H1 (cell line): Measurements from ENCODE around the gene CCDC18. TPM values are rescaled to one million over a fixed set of nuclear protein-coding genes. Genes with fewer than 3 reads are reported as not detected.

ENCODE experiments used
- CBX8 ChIP-seq: fragments of 300-800, 300-1000 bp; sonication (generic); IDR thresholded peaks from 2 replicates; pipeline ENCODE4 v1.7.1; 2016; ENCODE audit warnings: low read depth, low read length, borderline replicate concordance
- polyA plus RNA-seq, 7 experiments: library from polyadenylated mRNA; depleted of rRNA in 3 of 7; stranded (reverse) in 5 of 7; unstranded in 2 of 7; fragments of >200 nt in 5 of 7; fragments of 200-250 nt in 2 of 7; gene quantifications; 1 replicate in 5 of 7; 2 replicates in 1 of 7; 4 replicates in 1 of 7; pipeline versions ENCODE4 v1.2.1 to v1.2.3, GENCODE V29; 2011 to 2013; ENCODE audit warnings: missing spikeins in 2 of 7, mixed read lengths in 2 of 7
- total RNA-seq: library from RNA; stranded (reverse); fragmentation: NEBNext Ultra II Directional; extraction: Animal tissue kit (Norgen Biotek cat#: 25700); gene quantifications from 2 replicates; pipeline ENCODE4 v1.2.1, GENCODE V29; 2021

The CCDC18 gene
- total and polyA plus RNA-seq, 2 of the 8 experiments (the other 6 are each of a cell fraction or from before 2014, with no cell fraction given): 3.0 to 21.2 TPM

GRCh38 chr1:93223023-93223675 lies 42.6 kb downstream of the CCDC18 start (continued):
- TF ChIP-seq CBX8: no peak
